GM12875 (cell line): ENCODE measurements around the gene PCDHGB2.
"Not testable (repeated sequence)": the region's sequence is repeated elsewhere in the genome, so short reads cannot be mapped to it uniquely, and the experiment has no call there.

Experiments
- H3K4me3 ChIP-seq: one replicate; pipeline ENCODE4 v1.5.1; 2011; ENCODE audit warnings: low read depth, low read length, control low read depth
- TF ChIP-seq, protein P1 (sequence below): IDR thresholded peaks from 2 replicates; pipeline ENCODE4 v1.5.1; 2011; ENCODE audit warnings: low read depth, mild to moderate bottlenecking, control low read depth, inconsistent platforms, low read length, moderate library complexity, borderline replicate concordance; ENCODE audit not compliant: insufficient read depth

The PCDHGB2 gene

DNA sequence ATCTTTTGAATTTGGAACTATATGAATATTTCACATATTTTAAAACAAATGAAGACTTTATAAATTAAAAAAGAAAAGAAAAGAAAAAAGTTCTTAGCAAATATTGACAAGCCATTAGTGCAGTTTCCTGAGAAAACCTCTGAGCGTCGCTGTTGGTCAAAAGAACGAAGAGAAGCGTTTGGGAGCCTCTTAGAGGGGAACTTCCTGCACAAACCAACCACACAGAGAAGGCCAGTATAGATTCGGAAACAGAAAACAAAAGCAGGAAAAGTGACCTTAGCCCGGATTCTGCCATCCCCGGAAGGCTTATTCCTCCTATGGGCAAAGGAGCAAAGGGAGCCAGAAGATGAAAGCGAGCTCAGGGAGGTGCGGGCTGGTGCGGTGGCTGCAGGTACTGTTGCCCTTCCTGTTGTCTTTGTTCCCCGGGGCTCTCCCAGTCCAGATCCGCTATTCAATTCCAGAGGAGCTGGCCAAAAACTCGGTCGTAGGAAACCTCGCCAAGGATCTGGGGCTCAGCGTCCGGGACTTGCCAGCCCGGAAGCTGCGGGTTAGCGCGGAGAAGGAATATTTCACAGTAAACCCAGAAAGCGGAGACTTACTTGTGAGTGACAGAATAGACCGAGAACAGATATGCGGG is at the start of gene PCDHGB2:
Gene PCDHGB2 (plus strand): TSS at position 205 of the 637 bp plus-strand sequence. CDS start 142 bp downstream, at position 347.
- TF ChIP-seq, protein P1, sequence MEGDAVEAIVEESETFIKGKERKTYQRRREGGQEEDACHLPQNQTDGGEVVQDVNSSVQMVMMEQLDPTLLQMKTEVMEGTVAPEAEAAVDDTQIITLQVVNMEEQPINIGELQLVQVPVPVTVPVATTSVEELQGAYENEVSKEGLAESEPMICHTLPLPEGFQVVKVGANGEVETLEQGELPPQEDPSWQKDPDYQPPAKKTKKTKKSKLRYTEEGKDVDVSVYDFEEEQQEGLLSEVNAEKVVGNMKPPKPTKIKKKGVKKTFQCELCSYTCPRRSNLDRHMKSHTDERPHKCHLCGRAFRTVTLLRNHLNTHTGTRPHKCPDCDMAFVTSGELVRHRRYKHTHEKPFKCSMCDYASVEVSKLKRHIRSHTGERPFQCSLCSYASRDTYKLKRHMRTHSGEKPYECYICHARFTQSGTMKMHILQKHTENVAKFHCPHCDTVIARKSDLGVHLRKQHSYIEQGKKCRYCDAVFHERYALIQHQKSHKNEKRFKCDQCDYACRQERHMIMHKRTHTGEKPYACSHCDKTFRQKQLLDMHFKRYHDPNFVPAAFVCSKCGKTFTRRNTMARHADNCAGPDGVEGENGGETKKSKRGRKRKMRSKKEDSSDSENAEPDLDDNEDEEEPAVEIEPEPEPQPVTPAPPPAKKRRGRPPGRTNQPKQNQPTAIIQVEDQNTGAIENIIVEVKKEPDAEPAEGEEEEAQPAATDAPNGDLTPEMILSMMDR: peak; percentile 32; the same call in 1 of the 2 replicates
- peak within 1 kb of the TSS; percentile 56 for H3K4me3 ChIP-seq

DNA sequence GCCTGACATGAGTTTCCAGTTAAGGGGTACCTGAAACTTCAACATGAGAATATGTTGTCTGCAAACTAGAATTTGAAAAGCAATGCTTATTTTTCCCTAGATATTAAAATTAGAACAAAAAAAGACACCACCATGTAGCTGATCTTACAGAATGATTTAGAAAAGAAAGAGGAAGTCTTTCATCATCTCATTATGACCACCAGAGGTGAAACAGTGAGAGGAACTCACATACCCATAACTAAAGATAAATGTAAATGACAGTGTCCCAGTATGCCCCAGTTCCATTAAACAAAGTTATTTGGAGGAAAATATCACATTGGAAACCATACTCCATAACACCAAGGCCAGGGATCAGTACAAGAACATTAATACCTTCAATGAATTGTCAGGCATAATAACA is 46.1 kb upstream of the PCDHGB2 start:
- no peak overlapping the region for H3K4me3 ChIP-seq
- TF ChIP-seq, protein P1: no peak

DNA sequence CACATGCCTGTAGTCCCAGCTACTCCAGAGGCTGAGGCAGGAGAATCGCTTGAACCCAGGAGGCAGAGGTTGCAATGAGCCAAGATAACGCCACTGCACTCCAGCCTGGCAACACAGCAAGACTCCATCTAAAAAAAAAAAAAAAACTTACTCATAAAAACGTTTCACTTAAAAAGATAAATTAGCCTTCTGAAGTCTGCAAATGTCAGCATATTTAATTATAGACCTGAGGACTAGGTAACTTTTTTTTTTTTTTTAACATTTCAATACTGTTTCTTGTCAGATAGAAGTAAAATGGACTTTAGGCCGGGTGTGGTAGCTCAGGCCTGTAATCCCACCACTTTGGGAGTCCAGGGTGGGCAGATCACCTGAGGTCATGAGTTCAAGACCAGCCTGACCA is 42.8 kb upstream of the PCDHGB2 start:
- H3K4me3 ChIP-seq: not testable (repeated sequence)

DNA sequence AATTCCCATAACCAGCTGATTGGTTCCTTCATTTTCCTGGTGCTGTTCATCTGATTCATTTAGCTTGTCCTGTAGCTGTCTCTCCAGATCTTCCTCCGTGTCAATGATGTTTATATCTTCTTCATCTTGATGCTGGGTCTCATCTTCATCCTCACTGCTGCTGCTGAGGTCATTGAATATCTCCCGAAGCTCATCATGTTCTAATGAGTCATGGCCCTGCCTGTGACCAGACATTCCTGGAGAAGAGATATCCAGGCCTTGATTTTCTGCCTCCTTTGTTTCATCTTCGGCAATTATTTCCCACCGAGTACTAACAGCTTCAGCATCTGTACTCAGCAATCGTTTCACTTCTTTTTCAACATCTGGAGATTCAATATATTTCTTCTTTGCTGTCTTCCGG is 40.6 kb upstream of the PCDHGB2 start:
- TF ChIP-seq, protein P1: no peak
- H3K4me3 ChIP-seq: no peak overlapping the region

DNA sequence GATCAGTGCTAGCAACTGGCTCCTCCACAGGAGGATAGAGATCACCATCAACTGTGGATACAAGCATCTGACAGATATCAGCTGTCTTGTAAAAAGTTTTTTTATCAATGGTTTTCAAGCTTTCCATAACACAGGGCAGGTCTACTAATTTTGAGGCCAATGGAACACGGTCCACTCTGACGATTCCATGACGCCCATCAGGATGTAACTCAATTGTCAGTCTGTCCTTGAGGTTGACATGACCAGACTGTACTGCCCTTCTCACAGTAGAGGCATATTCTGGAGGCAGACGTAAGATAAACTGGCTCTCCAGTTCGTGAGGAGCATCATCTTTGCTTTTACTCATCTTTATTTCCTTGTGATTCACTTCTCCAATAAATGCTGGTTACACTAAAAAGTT is 40.1 kb upstream of the PCDHGB2 start:
- H3K4me3 ChIP-seq: peak overlapping the region; percentile 98
- TF ChIP-seq, protein P1: no peak

DNA sequence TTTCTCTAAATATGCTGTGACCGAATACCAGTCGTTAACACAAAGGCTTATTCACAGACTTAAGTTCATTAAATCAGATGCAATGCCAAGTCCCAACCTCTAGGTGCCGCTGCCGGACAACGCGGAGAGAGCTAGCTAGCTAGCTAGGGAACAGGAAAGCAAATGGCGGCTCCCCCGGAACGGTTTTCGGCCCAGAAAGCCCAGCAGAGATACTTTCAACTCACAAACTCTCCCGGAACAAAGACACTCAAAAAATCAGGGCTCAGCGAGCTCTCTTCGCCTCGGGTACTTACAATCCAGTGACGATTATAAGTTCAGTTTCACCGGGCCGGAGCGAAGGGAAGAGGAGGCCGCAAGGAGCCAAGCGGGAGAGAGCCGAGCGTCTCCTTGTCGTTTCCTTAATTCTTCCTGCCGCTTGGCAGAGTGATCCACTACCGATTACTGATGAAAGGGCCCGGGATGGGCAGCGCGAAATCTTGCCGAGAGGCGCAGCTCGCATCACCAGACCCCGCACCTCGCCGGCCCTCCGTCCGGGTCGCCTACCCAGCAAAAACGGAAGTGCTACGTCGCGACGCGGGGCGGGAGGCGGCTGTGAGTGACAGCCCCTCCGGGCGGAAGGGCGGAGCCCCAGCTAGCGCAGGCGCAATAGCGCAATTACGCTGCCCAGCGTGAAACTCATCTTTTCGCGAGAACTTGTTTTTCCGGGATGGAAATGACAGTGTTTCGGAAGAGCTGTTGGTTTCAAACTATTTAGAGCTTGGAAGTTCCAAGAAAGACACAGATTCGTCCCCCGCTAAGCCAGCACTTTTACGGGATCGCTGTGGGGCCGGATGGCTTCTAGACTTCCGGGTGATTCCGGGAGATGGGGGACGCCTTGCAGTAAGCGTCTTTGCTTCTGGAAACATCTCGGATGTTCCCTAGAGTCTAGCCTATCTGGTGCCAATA is 39.3 kb upstream of the PCDHGB2 start, which contains the start of gene TAF7:
Gene TAF7 (minus strand): TSS at position 560 of the 945 bp plus-strand sequence. CDS start 740 bp downstream, outside the sequence.
- peak within 1 kb of the TSS; percentile 98 for H3K4me3 ChIP-seq
- TF ChIP-seq, protein P1: peak; percentile 84

DNA sequence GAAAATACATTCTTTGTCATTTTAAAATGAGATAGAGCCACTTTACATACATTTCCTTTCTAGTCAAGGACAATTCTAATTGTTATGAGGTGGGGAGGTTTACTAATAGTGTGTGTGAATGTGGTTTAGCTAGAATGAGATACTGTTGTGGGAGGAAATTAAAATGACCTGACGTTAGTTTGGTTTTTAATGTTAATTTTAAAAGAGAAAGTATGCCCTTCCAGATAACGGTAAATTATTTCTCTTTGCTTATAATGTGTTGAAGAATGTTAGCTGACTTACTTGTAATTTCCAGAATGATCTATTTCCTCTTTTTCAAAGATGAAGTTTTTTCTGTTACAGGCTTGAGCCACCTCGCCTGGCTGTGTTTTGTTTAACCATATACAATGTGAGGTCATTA is 37.5 kb upstream of the PCDHGB2 start:
- TF ChIP-seq, protein P1: no peak
- no peak overlapping the region for H3K4me3 ChIP-seq
